Measurements from ENCODE around the gene SPDYE4.
"Not testable (repeated sequence)": the region's sequence is repeated elsewhere in the genome, so short reads cannot be mapped to it uniquely, and the experiment has no call there.

SPDYE4 gene

GRCh38 chr17:8758137-8758596 lies at the start of gene SPDYE4:
Gene SPDYE4 (minus strand): TSS chr17:8758546. CDS start chr17:8758382, 164 bp downstream.
- no peak for DNase-seq

GRCh38 chr17:8806926-8807550 lies 48.7 kb upstream of the SPDYE4 start:
- no peak for DNase-seq

- DNase-seq: no peak
Observed at GRCh38 chr17:8806253-8806925, 48.0 kb upstream of the SPDYE4 start.

- DNase-seq: not testable (repeated sequence)
Observed at GRCh38 chr17:8805396-8805795, 47.0 kb upstream of the SPDYE4 start.

GRCh38 chr17:8803531-8804420 lies 45.4 kb upstream of the SPDYE4 start:
- no peak for DNase-seq

- no peak for DNase-seq
Observed at GRCh38 chr17:8801135-8801840, 42.9 kb upstream of the SPDYE4 start.

GRCh38 chr17:8800656-8801055 lies 42.3 kb upstream of the SPDYE4 start:
- DNase-seq: no peak

- no peak for DNase-seq
Observed at GRCh38 chr17:8799570-8800212, 41.3 kb upstream of the SPDYE4 start.

- no peak for DNase-seq
Observed at GRCh38 chr17:8798846-8799569, 40.7 kb upstream of the SPDYE4 start, which contains the start of gene MFSD6L. Gene MFSD6L (minus strand): TSS chr17:8799365. CDS start chr17:8799120, 245 bp downstream.

GRCh38 chr17:8798176-8798845 lies 40.0 kb upstream of the SPDYE4 start:
- DNase-seq: no peak

GRCh38 chr17:8797621-8798175 lies 39.4 kb upstream of the SPDYE4 start:
- DNase-seq: no peak

GRCh38 chr17:8794636-8795035 lies 36.3 kb upstream of the SPDYE4 start:
- no peak for DNase-seq

- no peak for DNase-seq
Observed at GRCh38 chr17:8793649-8794048, 35.3 kb upstream of the SPDYE4 start.

GRCh38 chr17:8792646-8793045 lies 34.3 kb upstream of the SPDYE4 start:
- DNase-seq: no peak

GRCh38 chr17:8791910-8792270 lies 33.5 kb upstream of the SPDYE4 start:
- no peak for DNase-seq

- no peak for DNase-seq
Observed at GRCh38 chr17:8791248-8791909, 33.0 kb upstream of the SPDYE4 start.

- no peak for DNase-seq
Observed at GRCh38 chr17:8789743-8790142, 31.4 kb upstream of the SPDYE4 start.

- no peak for DNase-seq
Observed at GRCh38 chr17:8788998-8789397, 30.7 kb upstream of the SPDYE4 start.

GRCh38 chr17:8785547-8786413 lies 27.4 kb upstream of the SPDYE4 start:
- peak; percentile 35 for DNase-seq
